K562 (cell line): ENCODE results near the gene PDLIM5. TPM values are rescaled to one million over a fixed set of nuclear protein-coding genes. Genes with fewer than 3 reads are reported as not detected.

ENCODE experiments used
- ARID1B ChIP-seq: fragments of 450-650 bp; IDR thresholded peaks from 2 replicates; pipeline ENCODE4 v1.6.1; 2016; ENCODE audit warnings: antibody characterized with exemption, mild to moderate bottlenecking, inconsistent platforms
- CBFA2T3 ChIP-seq: fragments of 450-650 bp; IDR thresholded peaks from 2 replicates; pipeline ENCODE4 v1.6.1; 2017
- CEBPB ChIP-seq: fragments of 450-650 bp; IDR thresholded peaks from 2 replicates; pipeline ENCODE4 v1.6.1; 2016; ENCODE audit warnings: missing genetic modification characterization, missing compliant biosample characterization
- CREM ChIP-seq: IDR thresholded peaks from 2 replicates; pipeline ENCODE4 v1.6.1; 2014; ENCODE audit warnings: antibody characterized with exemption, low read depth
- DNMT1 ChIP-seq: fragments of 450-650 bp; IDR thresholded peaks from 2 replicates; pipeline ENCODE4 v1.6.1; 2016; ENCODE audit warnings: antibody characterized with exemption, mild to moderate bottlenecking
- DPF2 ChIP-seq: fragments of 450-650 bp; IDR thresholded peaks from 2 replicates; pipeline ENCODE4 v1.6.1; 2016
- FOXJ2 ChIP-seq: fragments of 200-800 bp; sonication (Bioruptor generic); IDR thresholded peaks from 2 replicates; pipeline ENCODE4 v1.6.1; 2016; ENCODE audit warnings: missing genetic modification characterization, missing compliant biosample characterization
- HLTF ChIP-seq: fragments of 450-650 bp; IDR thresholded peaks from 2 replicates; pipeline ENCODE4 v1.6.1; 2016
- PHF21A ChIP-seq: fragments of 450-650 bp; IDR thresholded peaks from 2 replicates; pipeline ENCODE4 v1.6.1; 2017; ENCODE audit warnings: low read depth, borderline replicate concordance
- SP2 ChIP-seq: IDR thresholded peaks from 2 replicates; pipeline ENCODE4 v1.6.1; 2011; ENCODE audit warnings: mild to moderate bottlenecking, low read depth, low read length, moderate library complexity; ENCODE audit not compliant: poor library complexity, severe bottlenecking; ENCODE audit errors: extremely low read depth
- TAL1 ChIP-seq: fragments of 450-650 bp; IDR thresholded peaks from 2 replicates; pipeline ENCODE4 v1.6.1; 2016; ENCODE audit warnings: mild to moderate bottlenecking
- THAP12 ChIP-seq: fragments of 250-450 bp; sonication (Bioruptor Pico); IDR thresholded peaks from 2 replicates; pipeline ENCODE4 v1.9.0; 2021; ENCODE audit warnings: mild to moderate bottlenecking, inconsistent platforms
- ZBTB8A ChIP-seq: fragments of 450-650 bp; IDR thresholded peaks from 2 replicates; pipeline ENCODE4 v1.6.1; 2018; ENCODE audit warnings: mild to moderate bottlenecking, moderate library complexity; ENCODE audit not compliant: partially characterized antibody
- ZNF778 ChIP-seq: fragments of 450-650 bp; formaldehyde crosslinking; IDR thresholded peaks from 2 replicates; pipeline ENCODE4 v1.4.0; 2020; ENCODE audit warnings: mild to moderate bottlenecking, moderate library complexity
- polyA plus RNA-seq, 8 experiments: library from polyadenylated mRNA; depleted of rRNA in 4 of 8; stranded (reverse) in 5 of 8; unstranded in 3 of 8; fragments of >200 nt; fragmentation: Nextera tagmentation in 2 of 8; fragmentation: Illumina TruSeq in 1 of 8; extraction: Ambion mirVana in 2 of 8; extraction: Trizol in 1 of 8; gene quantifications; 2 replicates each; pipeline versions ENCODE4 v1.2.1 to v1.2.3, GENCODE V29; 2011 to 2014; ENCODE audit warnings: inconsistent platforms in 1 of 8, missing spikeins in 1 of 8
- total RNA-seq, 7 experiments: library from RNA; depleted of rRNA in 6 of 7; stranded (reverse); fragments of >200 nt in 6 of 7; fragmentation: Illumina TruSeq in 2 of 7; extraction: Trizol in 2 of 7; gene quantifications; 2 replicates each; pipeline versions ENCODE4 v1.2.1 to v1.2.3, GENCODE V29; 2011 to 2021; ENCODE audit warnings: low replicate concordance in 1 of 7

The PDLIM5 gene
- total and polyA plus RNA-seq, 9 of the 15 experiments (the other 6 are each of a cell fraction or from before 2014, with no cell fraction given): 36.9 to 127 (median 62.5) TPM

GRCh38 chr4:94516999-94517398, 65.3 kb downstream of the PDLIM5 start (continued):
- TF ChIP-seq DNMT1 (no peak), HLTF (no peak), PHF21A (no peak), ARID1B (peak; percentile 66), ZBTB8A (no peak), TAL1 (peak; percentile 27; the same call in 1 of the 2 replicates), FOXJ2 (tag) (no peak), CBFA2T3 (peak; percentile 45; the same call in 1 of the 2 replicates), ZNF778 (CRISPR knock-in tag) (no peak), THAP12 (CRISPR knock-in tag) (no peak), CREM (peak; percentile 88), CEBPB (tag) (peak; percentile 49; the same call in 1 of the 2 replicates), SP2 (no peak), DPF2 (peak; percentile 20; the same call in 1 of the 2 replicates)
